Measurements from ENCODE around the gene FBXO46. TPM values are rescaled to one million over a fixed set of nuclear protein-coding genes. Genes with fewer than 3 reads are reported as not detected.

Gene FBXO46
- total RNA-seq, 1 experiment from 2014 or later = 43.9 TPM

DNA sequence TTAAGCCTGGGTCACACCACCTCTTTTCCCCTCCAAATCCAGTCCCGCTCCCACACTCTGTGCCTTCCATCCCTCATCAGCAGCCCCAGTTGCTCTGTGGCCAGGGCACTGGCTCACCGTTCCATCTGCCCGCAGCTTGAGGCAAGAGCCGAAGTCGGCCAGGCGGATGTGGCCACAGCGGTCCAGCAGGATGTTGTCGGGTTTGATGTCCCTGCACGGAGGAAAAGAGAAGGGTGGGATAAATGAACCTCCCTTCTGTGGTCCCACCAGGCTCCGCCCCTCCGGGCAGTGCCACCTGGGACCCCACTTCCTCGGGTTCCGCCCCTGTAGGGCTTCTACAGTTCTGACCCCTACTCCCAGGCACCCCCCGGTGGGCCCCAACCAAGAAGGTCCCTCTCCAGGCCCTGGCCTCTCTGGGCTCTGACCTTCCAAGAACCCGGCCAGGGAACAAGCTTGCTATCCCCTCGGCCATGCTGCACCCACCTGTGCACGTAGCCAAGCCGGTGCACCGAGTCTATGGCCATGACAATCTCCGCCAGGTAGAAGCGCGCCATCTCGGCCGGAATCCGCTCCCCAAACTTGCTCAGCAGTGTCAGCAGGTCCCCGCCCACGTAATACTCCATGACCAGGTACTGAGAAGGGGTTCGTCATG lies 47.4 kb upstream of the FBXO46 start:
- no peak for DNase-seq
- no peak overlapping the region for H3K27ac ChIP-seq (ENCODE audit: insufficient read length, low read depth, low read length)
- Mint-ChIP-seq H3K9me3 (no peaks in the 10 kb centered on the region), H3K27ac (no peak overlapping the region), H3K4me3 (peak overlapping the region in 1 of 2 experiments; percentile 80; a peak in 2 of 5 replicates), H3K36me3 (ENCODE audit: insufficient read depth in 1 of 3, low read depth in 3 of 3) (peaks cover 15 to 46% (median 37%) of the 10 kb centered on the region in 3 experiments; a peak in 6 of 7 replicates), H3K27me3 (ENCODE audit: low read depth) (peaks cover 18% of the 10 kb centered on the region), H3K4me1 (peaks cover 24 to 36% of the 10 kb centered on the region in 2 experiments)
- H4K8ac ChIP-seq (replicated peaks; ENCODE audit: insufficient read length, low read depth, low read length) = no peak overlapping the region
- H3T11ph ChIP-seq (ENCODE audit: low read length) = no peak overlapping the region
- no peak overlapping the region for H2BK12ac ChIP-seq (ENCODE audit: insufficient read length, low read depth, low read length)
- no peaks in the 10 kb centered on the region; the same call in 1 of the 2 replicates for H3K27me3 ChIP-seq (ENCODE audit: insufficient read depth, low read length)
- no peak overlapping the region for H3K23ac ChIP-seq (ENCODE audit: insufficient read length, low read depth, low read length)
- H2BK20ac ChIP-seq (ENCODE audit: low read depth, low read length, poor library complexity, severe bottlenecking) = no peak overlapping the region
- no peaks in the 10 kb centered on the region for H3K79me2 ChIP-seq (ENCODE audit: insufficient read depth, low read length)
- H4K5ac ChIP-seq (ENCODE audit: insufficient read length, low read depth, low read length) = no peak overlapping the region
- no peaks in the 10 kb centered on the region for H3K79me1 ChIP-seq (ENCODE audit: insufficient read depth, low read depth, low read length, poor library complexity, severe bottlenecking)
- no peak overlapping the region for H3K4me2 ChIP-seq (ENCODE audit: insufficient read depth, insufficient read length, low read length)
- no peak overlapping the region for H3K14ac ChIP-seq (ENCODE audit: insufficient read depth, low read length)
- H3K18ac ChIP-seq (ENCODE audit: insufficient read length, low read depth, low read length) = no peak overlapping the region
- H3K9me3 ChIP-seq (ENCODE audit: control insufficient read depth, low read depth, low read length) = no peaks in the 10 kb centered on the region
- H2BK5ac ChIP-seq (ENCODE audit: insufficient read length, low read length) = no peak overlapping the region
- H2BK15ac ChIP-seq (ENCODE audit: low read depth, low read length) = no peak overlapping the region
- no CpG with 5 or more reads among the region's 28 CpGs for WGBS (ENCODE audit: extremely low coverage, insufficient read length, low lambda C conversion rate)
- peaks cover 3% of the 10 kb centered on the region; the same call in 1 of the 2 replicates for H3K4me1 ChIP-seq (ENCODE audit: insufficient read depth, low read length)
- no peak overlapping the region for H3K4ac ChIP-seq (ENCODE audit: low read depth, low read length)
- no peak overlapping the region for H3K9ac ChIP-seq (ENCODE audit: extremely low read depth, insufficient read length, low read length)
- no peak overlapping the region for H2BK120ac ChIP-seq (ENCODE audit: low read depth, low read length, poor library complexity, severe bottlenecking)
- no peaks in the 10 kb centered on the region for H4K20me1 ChIP-seq (ENCODE audit: control insufficient read depth, insufficient read depth, insufficient read length)
- TF ChIP-seq, protein P1, sequence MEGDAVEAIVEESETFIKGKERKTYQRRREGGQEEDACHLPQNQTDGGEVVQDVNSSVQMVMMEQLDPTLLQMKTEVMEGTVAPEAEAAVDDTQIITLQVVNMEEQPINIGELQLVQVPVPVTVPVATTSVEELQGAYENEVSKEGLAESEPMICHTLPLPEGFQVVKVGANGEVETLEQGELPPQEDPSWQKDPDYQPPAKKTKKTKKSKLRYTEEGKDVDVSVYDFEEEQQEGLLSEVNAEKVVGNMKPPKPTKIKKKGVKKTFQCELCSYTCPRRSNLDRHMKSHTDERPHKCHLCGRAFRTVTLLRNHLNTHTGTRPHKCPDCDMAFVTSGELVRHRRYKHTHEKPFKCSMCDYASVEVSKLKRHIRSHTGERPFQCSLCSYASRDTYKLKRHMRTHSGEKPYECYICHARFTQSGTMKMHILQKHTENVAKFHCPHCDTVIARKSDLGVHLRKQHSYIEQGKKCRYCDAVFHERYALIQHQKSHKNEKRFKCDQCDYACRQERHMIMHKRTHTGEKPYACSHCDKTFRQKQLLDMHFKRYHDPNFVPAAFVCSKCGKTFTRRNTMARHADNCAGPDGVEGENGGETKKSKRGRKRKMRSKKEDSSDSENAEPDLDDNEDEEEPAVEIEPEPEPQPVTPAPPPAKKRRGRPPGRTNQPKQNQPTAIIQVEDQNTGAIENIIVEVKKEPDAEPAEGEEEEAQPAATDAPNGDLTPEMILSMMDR (conservative IDR thresholded peaks at IDR 0.05) = no peak
- peaks cover 6% of the 10 kb centered on the region for H3K23me2 ChIP-seq (ENCODE audit: insufficient read length, low read depth, low read length, poor library complexity, severe bottlenecking)
- no peak overlapping the region for H4K91ac ChIP-seq (ENCODE audit: insufficient read length, low read depth, low read length)
- no peak overlapping the region for H2AFZ ChIP-seq (ENCODE audit: low read length)
- no peak overlapping the region for H2AK5ac ChIP-seq (ENCODE audit: insufficient read length, low read length)
- no peak overlapping the region for H3K56ac ChIP-seq (ENCODE audit: insufficient read length, low read depth, low read length)
